Measurements from ENCODE around the gene KRTAP2-4. TPM values are rescaled to one million over a fixed set of nuclear protein-coding genes. Genes with fewer than 3 reads are reported as not detected.
"Not testable (repeated sequence)": the region's sequence is repeated elsewhere in the genome, so short reads cannot be mapped to it uniquely, and the experiment has no call there.

KRTAP2-4 gene
- total and polyA plus RNA-seq, 4 donors = not detected

DNA sequence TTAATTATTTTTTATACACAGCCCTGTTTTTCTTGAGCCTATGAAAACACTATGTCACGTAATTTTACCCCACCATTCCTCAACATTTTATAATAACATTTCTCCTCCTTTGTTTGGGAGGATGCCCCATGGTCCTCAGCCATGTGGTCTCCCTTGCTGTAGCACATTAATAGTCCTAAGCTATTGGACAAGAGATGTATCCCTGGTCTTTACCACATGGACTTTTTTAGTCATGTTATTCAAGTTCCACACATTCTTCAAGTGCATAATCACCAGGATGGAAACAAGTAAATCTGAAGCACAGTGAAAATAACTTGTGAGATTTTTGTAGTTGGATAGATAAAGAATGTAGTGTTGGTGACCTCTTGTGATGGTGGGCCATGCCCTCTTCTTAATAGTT lies 3.7 kb downstream of the KRTAP2-4 start:
- Histone ChIP-seq H3K4me3 (ENCODE audit: low read depth in 1 of 3, low read length in 3 of 3) (no peak overlapping the region), H3K27me3 (ENCODE audit: control insufficient read depth in 4 of 4, insufficient read depth in 4 of 4, low read length in 3 of 4) (peaks cover 0 to 9% (median 0%) of the 10 kb centered on the region in 4 donors), H3K9ac (ENCODE audit: low read depth in 1 of 2, low read length in 2 of 2) (no peak overlapping the region), H3K4me1 (ENCODE audit: control insufficient read depth in 4 of 4, insufficient read depth in 4 of 4, low read length in 3 of 4) (no peaks in the 10 kb centered on the region), H3K27ac (ENCODE audit: low read depth in 1 of 2, low read length in 2 of 2) (no peak overlapping the region), H3K9me3 (ENCODE audit: control insufficient read depth in 4 of 4, low read length in 3 of 4) (no peaks in the 10 kb centered on the region), H3K36me3 (ENCODE audit: control insufficient read depth in 4 of 4, insufficient read depth in 3 of 4, low read depth in 1 of 4, low read length in 3 of 4) (no peaks in the 10 kb centered on the region)
- TF ChIP-seq TAF1 (conservative IDR thresholded peaks at IDR 0.05) (no peak), RAD21 (IDR thresholded peaks at IDR 0.05) (no peak), RXRA (IDR thresholded peaks at IDR 0.05) (no peak), FOXA1 (IDR thresholded peaks at IDR 0.05) (no peak), YY1 (IDR thresholded peaks at IDR 0.05) (no peak), EGR1 (IDR thresholded peaks at IDR 0.05; ENCODE audit: low read depth in 2 of 2) (no peak)
- 72% methylated on average over 1 of the region's 1 CpG for WGBS
- no peak for DNase-seq (ENCODE audit: low spot score)

GRCh38 chr17:41060052-41060604 lies 5.6 kb downstream of the KRTAP2-4 start, which contains the start of gene KRTAP2-3:
Gene KRTAP2-3 (minus strand): TSS chr17:41060114. CDS start chr17:41060050, 64 bp downstream.
- Histone ChIP-seq H3K4me3 (ENCODE audit: low read depth in 1 of 3, low read length in 3 of 3) (no peak within 1 kb of the TSS), H3K9me3 (ENCODE audit: control insufficient read depth in 4 of 4, low read length in 3 of 4) (no peaks in the 10 kb centered on the region), H3K4me1 (ENCODE audit: control insufficient read depth in 4 of 4, insufficient read depth in 4 of 4, low read length in 3 of 4) (no peaks in the 10 kb centered on the region), H3K9ac (ENCODE audit: low read depth in 1 of 2, low read length in 2 of 2) (no peak within 1 kb of the TSS), H3K27me3 (ENCODE audit: control insufficient read depth in 4 of 4, insufficient read depth in 4 of 4, low read length in 3 of 4) (peaks cover 0 to 9% (median 0%) of the 10 kb centered on the region in 4 donors), H3K27ac (ENCODE audit: low read depth in 1 of 2, low read length in 2 of 2) (no peak within 1 kb of the TSS), H3K36me3 (ENCODE audit: control insufficient read depth in 4 of 4, insufficient read depth in 3 of 4, low read depth in 1 of 4, low read length in 3 of 4) (no peaks in the 10 kb centered on the region)
- TF ChIP-seq JUND (IDR thresholded peaks at IDR 0.05) (no peak), GABPA (IDR thresholded peaks at IDR 0.05 in 1 of 2, conservative IDR thresholded peaks at IDR 0.05 in 1 of 2) (no peak), SP1 (IDR thresholded peaks at IDR 0.05) (no peak), ZBTB33 (IDR thresholded peaks at IDR 0.05) (no peak), FOXA1 (IDR thresholded peaks at IDR 0.05) (no peak), HNF4G (IDR thresholded peaks at IDR 0.05) (no peak), RXRA (IDR thresholded peaks at IDR 0.05) (no peak), RAD21 (IDR thresholded peaks at IDR 0.05) (no peak), TAF1 (conservative IDR thresholded peaks at IDR 0.05) (no peak), YY1 (IDR thresholded peaks at IDR 0.05) (no peak), NR2F2 (IDR thresholded peaks at IDR 0.05) (no peak), ATF3 (IDR thresholded peaks at IDR 0.05) (no peak), HNF4A (conservative IDR thresholded peaks at IDR 0.05) (no peak), FOXA2 (IDR thresholded peaks at IDR 0.05) (no peak), EGR1 (IDR thresholded peaks at IDR 0.05; ENCODE audit: low read depth in 2 of 2) (no peak), MAX (IDR thresholded peaks at IDR 0.05) (no peak)
- TF ChIP-seq, protein P1, sequence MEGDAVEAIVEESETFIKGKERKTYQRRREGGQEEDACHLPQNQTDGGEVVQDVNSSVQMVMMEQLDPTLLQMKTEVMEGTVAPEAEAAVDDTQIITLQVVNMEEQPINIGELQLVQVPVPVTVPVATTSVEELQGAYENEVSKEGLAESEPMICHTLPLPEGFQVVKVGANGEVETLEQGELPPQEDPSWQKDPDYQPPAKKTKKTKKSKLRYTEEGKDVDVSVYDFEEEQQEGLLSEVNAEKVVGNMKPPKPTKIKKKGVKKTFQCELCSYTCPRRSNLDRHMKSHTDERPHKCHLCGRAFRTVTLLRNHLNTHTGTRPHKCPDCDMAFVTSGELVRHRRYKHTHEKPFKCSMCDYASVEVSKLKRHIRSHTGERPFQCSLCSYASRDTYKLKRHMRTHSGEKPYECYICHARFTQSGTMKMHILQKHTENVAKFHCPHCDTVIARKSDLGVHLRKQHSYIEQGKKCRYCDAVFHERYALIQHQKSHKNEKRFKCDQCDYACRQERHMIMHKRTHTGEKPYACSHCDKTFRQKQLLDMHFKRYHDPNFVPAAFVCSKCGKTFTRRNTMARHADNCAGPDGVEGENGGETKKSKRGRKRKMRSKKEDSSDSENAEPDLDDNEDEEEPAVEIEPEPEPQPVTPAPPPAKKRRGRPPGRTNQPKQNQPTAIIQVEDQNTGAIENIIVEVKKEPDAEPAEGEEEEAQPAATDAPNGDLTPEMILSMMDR (IDR thresholded peaks at IDR 0.05; ENCODE audit: low read depth, low read length, missing input control) = no peak
- TF ChIP-seq, protein P2, sequence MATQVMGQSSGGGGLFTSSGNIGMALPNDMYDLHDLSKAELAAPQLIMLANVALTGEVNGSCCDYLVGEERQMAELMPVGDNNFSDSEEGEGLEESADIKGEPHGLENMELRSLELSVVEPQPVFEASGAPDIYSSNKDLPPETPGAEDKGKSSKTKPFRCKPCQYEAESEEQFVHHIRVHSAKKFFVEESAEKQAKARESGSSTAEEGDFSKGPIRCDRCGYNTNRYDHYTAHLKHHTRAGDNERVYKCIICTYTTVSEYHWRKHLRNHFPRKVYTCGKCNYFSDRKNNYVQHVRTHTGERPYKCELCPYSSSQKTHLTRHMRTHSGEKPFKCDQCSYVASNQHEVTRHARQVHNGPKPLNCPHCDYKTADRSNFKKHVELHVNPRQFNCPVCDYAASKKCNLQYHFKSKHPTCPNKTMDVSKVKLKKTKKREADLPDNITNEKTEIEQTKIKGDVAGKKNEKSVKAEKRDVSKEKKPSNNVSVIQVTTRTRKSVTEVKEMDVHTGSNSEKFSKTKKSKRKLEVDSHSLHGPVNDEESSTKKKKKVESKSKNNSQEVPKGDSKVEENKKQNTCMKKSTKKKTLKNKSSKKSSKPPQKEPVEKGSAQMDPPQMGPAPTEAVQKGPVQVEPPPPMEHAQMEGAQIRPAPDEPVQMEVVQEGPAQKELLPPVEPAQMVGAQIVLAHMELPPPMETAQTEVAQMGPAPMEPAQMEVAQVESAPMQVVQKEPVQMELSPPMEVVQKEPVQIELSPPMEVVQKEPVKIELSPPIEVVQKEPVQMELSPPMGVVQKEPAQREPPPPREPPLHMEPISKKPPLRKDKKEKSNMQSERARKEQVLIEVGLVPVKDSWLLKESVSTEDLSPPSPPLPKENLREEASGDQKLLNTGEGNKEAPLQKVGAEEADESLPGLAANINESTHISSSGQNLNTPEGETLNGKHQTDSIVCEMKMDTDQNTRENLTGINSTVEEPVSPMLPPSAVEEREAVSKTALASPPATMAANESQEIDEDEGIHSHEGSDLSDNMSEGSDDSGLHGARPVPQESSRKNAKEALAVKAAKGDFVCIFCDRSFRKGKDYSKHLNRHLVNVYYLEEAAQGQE (IDR thresholded peaks at IDR 0.05) = no peak
- no peak for DNase-seq (ENCODE audit: low spot score)
- 66% methylated on average over 6 of the region's 6 CpGs for WGBS

GRCh38 chr17:41059276-41060051 lies 6.2 kb downstream of the KRTAP2-4 start:
- not testable (repeated sequence) for H3K4me3 ChIP-seq (ENCODE audit: low read depth in 1 of 3, low read length in 3 of 3); H3K27me3 ChIP-seq (ENCODE audit: control insufficient read depth in 4 of 4, insufficient read depth in 4 of 4, low read length in 3 of 4); H3K9ac ChIP-seq (ENCODE audit: low read depth in 1 of 2, low read length in 2 of 2); H3K27ac ChIP-seq (ENCODE audit: low read depth in 1 of 2, low read length in 2 of 2); H3K9me3 ChIP-seq (ENCODE audit: control insufficient read depth in 4 of 4, low read length in 3 of 4); H3K4me1 ChIP-seq (ENCODE audit: control insufficient read depth in 4 of 4, insufficient read depth in 4 of 4, low read length in 3 of 4); H3K36me3 ChIP-seq (ENCODE audit: control insufficient read depth in 4 of 4, insufficient read depth in 3 of 4, low read depth in 1 of 4, low read length in 3 of 4); DNase-seq (ENCODE audit: low spot score)
- 24% methylated on average over 10 of the region's 31 CpGs for WGBS
